CD14-positive monocyte (primary cell): ENCODE results near the gene UNC5C. TPM values are rescaled to one million over a fixed set of nuclear protein-coding genes. Genes with fewer than 3 reads are reported as not detected.

Source experiments
- DNase-seq, 3 donors: peaks; one replicate each; pipeline ENCODE4 v3.0.0-alpha.2; 2011 to 2022
- H2AFZ ChIP-seq: 2 replicates; pipeline ENCODE4 v1.6.0; 2012; ENCODE audit warnings: mild to moderate bottlenecking, low read depth, low read length, inconsistent platforms; ENCODE audit not compliant: insufficient read depth, poor library complexity, severe bottlenecking
- H3K27ac ChIP-seq, 2 donors: 1 replicate in 1 of 2; 2 replicates in 1 of 2; pipeline ENCODE4 v1.5.1; 2012 to 2013; ENCODE audit warnings: low read length in 2 of 2, control low read depth in 1 of 2, inconsistent platforms in 1 of 2, low read depth in 1 of 2, mild to moderate bottlenecking in 1 of 2
- H3K27me3 ChIP-seq, 2 donors: one replicate each; pipeline versions ENCODE4 v1.6.0 to v1.6.1; 2011 to 2013; ENCODE audit warnings: low read length in 2 of 2; ENCODE audit not compliant: control insufficient read depth in 2 of 2, insufficient read depth in 2 of 2
- H3K36me3 ChIP-seq, 2 donors: replicated peaks in 1 of 2; 1 replicate in 1 of 2; 2 replicates in 1 of 2; pipeline versions ENCODE4 v1.5.1 to v1.6.1; 2012 to 2013; ENCODE audit warnings: low read length in 2 of 2, control low read depth in 1 of 2, inconsistent platforms in 1 of 2, mild to moderate bottlenecking in 1 of 2; ENCODE audit not compliant: insufficient read depth in 2 of 2, control insufficient read depth in 1 of 2
- H3K4me1 ChIP-seq, 2 donors: 1 replicate in 1 of 2; 2 replicates in 1 of 2; pipeline versions ENCODE4 v1.5.1 to v1.6.1; 2012 to 2013; ENCODE audit warnings: low read length in 2 of 2, control low read depth in 1 of 2, inconsistent platforms in 1 of 2, mild to moderate bottlenecking in 1 of 2, moderate library complexity in 1 of 2; ENCODE audit not compliant: insufficient read depth in 2 of 2, control insufficient read depth in 1 of 2
- H3K4me2 ChIP-seq: replicated peaks from 2 replicates; pipeline ENCODE3; 2012; ENCODE audit warnings: low read length, moderate library complexity, mild to moderate bottlenecking; ENCODE audit not compliant: poor library complexity, severe bottlenecking; ENCODE audit errors: extremely low read depth
- H3K4me3 ChIP-seq, 3 experiments: fragments of 200-600 bp in 1 of 3; sonication (generic) in 1 of 3; replicated peaks in 1 of 3; 1 replicate in 2 of 3; 2 replicates in 1 of 3; pipeline ENCODE4 v1.5.1; 2011 to 2013; ENCODE audit warnings: low read length in 3 of 3, mild to moderate bottlenecking in 3 of 3, control low read depth in 2 of 3, low read depth in 2 of 3, inconsistent platforms in 1 of 3, moderate library complexity in 1 of 3
- H3K79me2 ChIP-seq: 2 replicates; pipeline ENCODE4 v1.6.0; 2012; ENCODE audit warnings: mild to moderate bottlenecking, control low read depth, inconsistent platforms, low read length, moderate library complexity; ENCODE audit not compliant: insufficient read depth
- H3K9ac ChIP-seq: 2 replicates; pipeline ENCODE4 v1.6.0; 2017; ENCODE audit warnings: low read length, mild to moderate bottlenecking; ENCODE audit not compliant: insufficient read depth, poor library complexity, severe bottlenecking
- H3K9me3 ChIP-seq, 2 donors: replicated peaks in 1 of 2; 1 replicate in 1 of 2; 2 replicates in 1 of 2; pipeline versions ENCODE4 v1.5.1 to v1.6.1; 2012 to 2013; ENCODE audit warnings: low read length in 2 of 2, control low read depth in 1 of 2; ENCODE audit not compliant: control insufficient read depth in 1 of 2, insufficient read depth in 1 of 2
- H4K20me1 ChIP-seq: 2 replicates; pipeline ENCODE4 v1.6.0; 2012; ENCODE audit warnings: mild to moderate bottlenecking, low read length, control low read depth, moderate library complexity; ENCODE audit not compliant: insufficient read depth
- H3K27ac Mint-ChIP-seq, 7 donors: one replicate each; pipeline ENCODE4 v1.8.0; 2020; ENCODE audit warnings: mild to moderate bottlenecking in 7 of 7, mixed read lengths in 7 of 7, moderate library complexity in 6 of 7, inconsistent platforms in 2 of 7
- H3K27me3 Mint-ChIP-seq, 3 donors: one replicate each; pipeline ENCODE4 v1.8.0; 2021 to 2022; ENCODE audit warnings: low read depth in 3 of 3, mild to moderate bottlenecking in 3 of 3, mixed read lengths in 3 of 3, moderate library complexity in 3 of 3, inconsistent platforms in 1 of 3
- H3K36me3 Mint-ChIP-seq, 2 donors: one replicate each; pipeline ENCODE4 v1.8.0; 2020; ENCODE audit warnings: mixed read lengths in 2 of 2, inconsistent platforms in 1 of 2, mild to moderate bottlenecking in 1 of 2
- H3K4me1 Mint-ChIP-seq: one replicate; pipeline ENCODE4 v1.8.0; 2020; ENCODE audit warnings: mild to moderate bottlenecking, mixed read lengths
- H3K4me3 Mint-ChIP-seq, 2 donors: one replicate each; pipeline ENCODE4 v1.8.0; 2020; ENCODE audit warnings: mild to moderate bottlenecking in 2 of 2, mixed read lengths in 2 of 2, moderate library complexity in 1 of 2
- H3K9me3 Mint-ChIP-seq, 7 donors: one replicate each; pipeline ENCODE4 v1.8.0; 2020 to 2022; ENCODE audit warnings: mixed read lengths in 7 of 7, mild to moderate bottlenecking in 6 of 7, moderate library complexity in 6 of 7, inconsistent platforms in 2 of 7
- CTCF ChIP-seq: fragments of 200-600 bp; IDR thresholded peaks from one replicate; pipeline ENCODE4 v1.8.0; 2022; ENCODE audit warnings: antibody characterized with exemption, mild to moderate bottlenecking
- WGBS: methylation state at CpG from one replicate; pipeline ENCODE4 v1.1.5; 2013; ENCODE audit warnings: missing lambda C conversion rate; ENCODE audit not compliant: insufficient coverage; 5-methylcytosine and 5-hydroxymethylcytosine counted together
- intact Hi-C, 2 donors: fragments of 100-400 bp; cut with micrococcal nuclease; formaldehyde crosslinking; loops; one replicate each; pipeline versions ENCODE4 v1.15.0 to v1.15.1; 2023
- polyA plus RNA-seq, 3 donors: library from polyadenylated mRNA; depleted of rRNA in 1 of 3; unstranded in 2 of 3; stranded (reverse) in 1 of 3; fragments of 300-500 nt in 2 of 3; fragments of >200 nt in 1 of 3; fragmentation: Illumina TruSeq in 2 of 3; gene quantifications; 1 replicate in 2 of 3; 2 replicates in 1 of 3; pipeline ENCODE4 v1.2.3, GENCODE V29; 2012 to 2021

The UNC5C gene
- polyA plus RNA-seq, 3 donors: 0.03 TPM; not detected in 2

GRCh38 chr4:95250544-95251137, 298.1 kb downstream of the UNC5C start:
- H2AFZ ChIP-seq: no peak overlapping the region
- no peaks in the 10 kb centered on the region for H3K4me1 ChIP-seq
- H3K9me3 ChIP-seq: no peaks in the 10 kb centered on the region
- H3K4me3 Mint-ChIP-seq: no peak overlapping the region
- H3K36me3 Mint-ChIP-seq: no peaks in the 10 kb centered on the region
- intact Hi-C loops: no loop called here
- H3K79me2 ChIP-seq: no peaks in the 10 kb centered on the region
- H3K9me3 Mint-ChIP-seq: peaks cover 0 to 5% (median 0%) of the 10 kb centered on the region in 7 donors
- no peak for TF ChIP-seq CTCF
- no CpG with 5 or more reads among the region's 7 CpGs for WGBS
- no peak overlapping the region for H3K4me3 ChIP-seq
- H4K20me1 ChIP-seq: no peaks in the 10 kb centered on the region
- H3K4me1 Mint-ChIP-seq: no peaks in the 10 kb centered on the region
- no peak overlapping the region for H3K4me2 ChIP-seq
- no peak overlapping the region for H3K9ac ChIP-seq
- peaks cover 0 to 4% (median 0%) of the 10 kb centered on the region in 3 donors for H3K27me3 Mint-ChIP-seq
- DNase-seq: no peak
- no peak overlapping the region for H3K27ac ChIP-seq
- no peaks in the 10 kb centered on the region for H3K27me3 ChIP-seq
- H3K27ac Mint-ChIP-seq: no peak overlapping the region
- no peaks in the 10 kb centered on the region for H3K36me3 ChIP-seq

GRCh38 chr4:95249426-95250021, 299.2 kb downstream of the UNC5C start:
- no CpG with 5 or more reads among the region's 3 CpGs for WGBS
- Mint-ChIP-seq H3K4me1 (no peaks in the 10 kb centered on the region), H3K27ac (no peak overlapping the region), H3K9me3 (peaks cover 0 to 5% (median 0%) of the 10 kb centered on the region in 7 donors), H3K4me3 (no peak overlapping the region), H3K27me3 (peaks cover 0 to 4% (median 0%) of the 10 kb centered on the region in 3 donors), H3K36me3 (no peaks in the 10 kb centered on the region)
- no peaks in the 10 kb centered on the region for H3K4me1 ChIP-seq
- intact Hi-C loops: no loop called here
- DNase-seq: no peak
- no peak overlapping the region for H3K4me2 ChIP-seq
- no peaks in the 10 kb centered on the region for H4K20me1 ChIP-seq
- no peak overlapping the region for H3K9ac ChIP-seq
- H3K9me3 ChIP-seq: no peaks in the 10 kb centered on the region
- no peaks in the 10 kb centered on the region for H3K27me3 ChIP-seq
- TF ChIP-seq CTCF: no peak
- no peaks in the 10 kb centered on the region for H3K36me3 ChIP-seq
- no peaks in the 10 kb centered on the region for H3K79me2 ChIP-seq
- no peak overlapping the region for H3K4me3 ChIP-seq
- H3K27ac ChIP-seq: no peak overlapping the region
- no peak overlapping the region for H2AFZ ChIP-seq
